Heart left ventricle (tissue), 16 donors: ENCODE data around the gene SIPA1L2. TPM values are rescaled to one million over a fixed set of nuclear protein-coding genes. Genes with fewer than 3 reads are reported as not detected.
"Not testable (repeated sequence)": the region's sequence is repeated elsewhere in the genome, so short reads cannot be mapped to it uniquely, and the experiment has no call there.

Source experiments
- ATAC-seq, 4 donors: fragments of 200-7000 bp; cut with Tn5 transposase; one replicate each; pipeline ENCODE4 v1.9.1; 2020 to 2022; ENCODE audit warnings: moderate library complexity in 4 of 4, mild to moderate bottlenecking in 3 of 4, moderate number of reproducible peaks in 1 of 4
- DNase-seq, 5 donors: peaks; one replicate each; pipeline ENCODE4 v3.0.0-alpha.2; 2020
- H3K27ac ChIP-seq, 12 donors: fragments of 200-600 bp; sonication (generic) in 4 of 12; one replicate each; pipeline versions ENCODE4 v1.5.0 to v1.8.0; 2016 to 2022; ENCODE audit warnings: mild to moderate bottlenecking in 2 of 12
- H3K27me3 ChIP-seq, 9 donors: fragments of 200-600 bp; sonication (generic) in 2 of 9; one replicate each; pipeline versions ENCODE4 v1.5.1 to v1.8.0; 2016 to 2022; ENCODE audit warnings: mild to moderate bottlenecking in 3 of 9
- H3K36me3 ChIP-seq, 9 donors: fragments of 200-600 bp; sonication (generic) in 2 of 9; one replicate each; pipeline versions ENCODE4 v1.5.0 to v1.8.0; 2018 to 2022; ENCODE audit warnings: mild to moderate bottlenecking in 2 of 9
- H3K4me1 ChIP-seq, 12 donors: fragments of 200-600 bp; sonication (generic) in 4 of 12; one replicate each; pipeline versions ENCODE4 v1.5.0 to v1.8.0; 2016 to 2022; ENCODE audit warnings: mild to moderate bottlenecking in 3 of 12
- H3K4me3 ChIP-seq, 12 donors: fragments of 200-600 bp; sonication (generic) in 4 of 12; one replicate each; pipeline versions ENCODE4 v1.5.0 to v1.8.0; 2017 to 2022; ENCODE audit warnings: mild to moderate bottlenecking in 9 of 12, moderate library complexity in 4 of 12
- H3K9me3 ChIP-seq, 12 donors: fragments of 200-600 bp; sonication (generic) in 4 of 12; one replicate each; pipeline versions ENCODE4 v1.5.0 to v1.8.0; 2016 to 2022; ENCODE audit warnings: mild to moderate bottlenecking in 1 of 12
- CTCF ChIP-seq, 12 donors: fragments of 200-600 bp; sonication (generic) in 4 of 12; IDR thresholded peaks; one replicate each; pipeline versions ENCODE4 v1.5.0 to v1.8.0; 2018 to 2022; ENCODE audit warnings: antibody characterized with exemption in 12 of 12, mild to moderate bottlenecking in 5 of 12
- POLR2A ChIP-seq, 2 donors: fragments of 450-650 bp; IDR thresholded peaks; one replicate each; pipeline ENCODE4 v1.6.1; 2017; ENCODE audit warnings: antibody characterized with exemption in 2 of 2, mild to moderate bottlenecking in 2 of 2, moderate library complexity in 2 of 2
- WGBS, 4 donors: extraction: QIAGEN DNeasy Blood & Tissue Kit in 2 of 4; methylation state at CpG; one replicate each; pipeline versions ENCODE4 v1.1.5 to v1.1.7; 2013 to 2018; 5-methylcytosine and 5-hydroxymethylcytosine counted together
- intact Hi-C, 10 donors: fragments of 100-400 bp; cut with DNase I; formaldehyde crosslinking; loops; one replicate each; pipeline versions ENCODE4 v1.11.1 to v1.14.2; 2022
- polyA plus RNA-seq, 2 donors: library from polyadenylated mRNA; stranded (reverse); fragments of 200-250 nt; gene quantifications; one replicate each; pipeline ENCODE4 v1.2.3, GENCODE V29; 2013
- total RNA-seq, 9 donors: library from RNA; depleted of rRNA in 2 of 9; stranded (reverse); fragments of >200 nt in 2 of 9; fragmentation: NEBNext Ultra II Directional in 3 of 9; extraction: Animal tissue kit (Norgen Biotek cat#: 25700) in 3 of 9; gene quantifications; one replicate each; pipeline versions ENCODE4 v1.1.0 to v1.2.4, GENCODE V29; 2016 to 2023
- donor health status: ischemic (EF 13 %, LVEDD 7.1; RV severe dilation, severe dysfunction).
- donor health status: healthy with polysubstance abuse.
- donor health status: DM: no; HTN: yes; CAD: no.
- donor health status: DM: no; HTN: no; CAD: no.
- donor health status: ischemic (EF 25% LVEDD 6.9; RV normal size, moderate dysfunction).
- donor health status: ischemic (EF 25% LVEDD 5.7; RV mildly dilated, moderate dysfunction).
- donor health status: healthy.
- donor health status: DM: yes; HTN: yes; CAD: no.
- donor health status: ischemic (EF 35%, LVEDD 5.7; RV mildly dilated, moderate dysfunction).
- donor health status: nonischemic (EF 11% LVEDD 7.7; RV severe dilation, severe dysfunction).
- donor health status: DM: yes; HTN: yes; CAD: no.
- donor health status: PGD.
- donor health status: ischemic (EF 29% LVEDD 5.4; RV normal size, mild dysfunction).
- donor health status: nonischemic (EF 23%, LVEDD 6.1; RV moderate dilation, normal function).

Gene SIPA1L2
- total and polyA plus RNA-seq, 11 donors: 18.1 to 148 (median 102) TPM

- no peak for TF ChIP-seq CTCF (IDR thresholded peaks at IDR 0.05)
- no peak for TF ChIP-seq POLR2A (IDR thresholded peaks at IDR 0.05)
- ATAC-seq (no peak), DNase-seq (no peak)
- no peak overlapping the region for H3K27ac ChIP-seq
- peaks cover 0 to 87% (median 54%) of the 10 kb centered on the region in 12 donors for H3K4me1 ChIP-seq
- H3K4me3 ChIP-seq: no peak overlapping the region
- no peaks in the 10 kb centered on the region for H3K36me3 ChIP-seq
- no peaks in the 10 kb centered on the region for H3K9me3 ChIP-seq
- intact Hi-C loops: no loop called here
- H3K27me3 ChIP-seq: no peaks in the 10 kb centered on the region
- WGBS, 4 donors: 86 to 92% (median 88%) methylated on average over 4 of the region's 4 CpGs
These were observed 14.6 kb downstream of the SIPA1L2 start for GRCh38 chr1:232615306-232615800.

DNA sequence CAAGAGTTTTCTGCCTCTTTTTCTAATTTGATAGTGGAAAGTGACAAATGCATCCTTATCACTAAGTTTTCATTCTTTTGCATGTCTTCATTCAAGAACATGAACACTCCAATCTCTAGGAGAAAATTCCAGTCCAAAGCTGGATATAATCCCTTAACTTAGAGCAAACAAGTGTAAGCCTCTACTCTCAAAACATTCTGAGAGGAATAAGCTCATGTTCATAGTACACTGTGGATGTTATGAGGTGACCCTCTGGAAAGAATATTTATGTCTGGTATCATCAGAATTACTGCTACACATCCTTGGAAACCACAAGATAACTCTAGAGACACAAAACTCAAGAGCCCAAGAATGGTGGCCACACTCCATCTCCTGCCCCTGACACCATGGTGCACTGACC lies 15.1 kb downstream of the SIPA1L2 start:
- ATAC-seq: no peak
- H3K36me3 ChIP-seq: no peaks in the 10 kb centered on the region
- H3K4me3 ChIP-seq: no peak overlapping the region
- no peak for TF ChIP-seq CTCF (IDR thresholded peaks at IDR 0.05)
- peaks cover 0 to 87% (median 52%) of the 10 kb centered on the region in 12 donors for H3K4me1 ChIP-seq
- no peak for DNase-seq
- intact Hi-C loops: no loop called here
- no peaks in the 10 kb centered on the region for H3K27me3 ChIP-seq
- no peak overlapping the region for H3K27ac ChIP-seq
- no peaks in the 10 kb centered on the region for H3K9me3 ChIP-seq

DNA sequence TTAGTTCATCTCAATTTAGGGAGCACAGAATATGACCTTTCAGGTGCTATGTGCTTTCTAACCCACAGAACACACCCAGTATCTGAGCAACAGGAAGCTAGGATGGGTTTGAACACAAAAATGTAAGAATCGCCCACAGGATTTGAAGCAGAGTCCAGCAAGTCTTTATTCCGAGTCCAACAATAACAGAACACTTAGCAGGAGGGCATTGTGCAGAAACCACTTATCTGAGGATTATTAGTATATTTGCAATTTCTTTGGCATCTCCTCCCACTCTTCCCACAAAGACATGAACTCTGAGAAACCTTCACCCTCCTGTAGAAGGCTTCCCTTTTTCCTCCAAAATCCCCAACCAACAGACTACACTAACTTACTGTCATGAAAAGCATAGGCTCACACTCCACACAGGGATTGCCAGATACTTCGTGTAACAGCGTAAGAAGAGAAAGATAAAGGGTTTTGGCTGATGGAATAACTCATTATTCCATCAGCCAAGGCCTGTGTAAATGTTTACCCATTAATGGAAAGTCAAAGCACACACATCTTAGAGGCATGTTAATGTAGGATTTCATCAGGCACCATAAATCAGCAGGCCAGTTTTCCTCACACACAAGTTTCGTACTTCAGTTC lies 16.1 kb downstream of the SIPA1L2 start:
- peak overlapping the region in 1 of 12 donors; percentile 35 for H3K27ac ChIP-seq
- WGBS, 4 donors: 45 to 62% (median 56%) methylated on average over 5 of the region's 5 CpGs
- no peaks in the 10 kb centered on the region for H3K36me3 ChIP-seq
- peaks cover 0 to 80% (median 44%) of the 10 kb centered on the region in 12 donors for H3K4me1 ChIP-seq
- H3K9me3 ChIP-seq: no peaks in the 10 kb centered on the region
- TF ChIP-seq CTCF (IDR thresholded peaks at IDR 0.05) (no peak), POLR2A (IDR thresholded peaks at IDR 0.05) (no peak)
- peak in 1 of 4 donors; percentile 50 for ATAC-seq
- intact Hi-C loops: no loop called here
- DNase-seq: no peak
- H3K27me3 ChIP-seq: no peaks in the 10 kb centered on the region
- no peak overlapping the region for H3K4me3 ChIP-seq

DNA sequence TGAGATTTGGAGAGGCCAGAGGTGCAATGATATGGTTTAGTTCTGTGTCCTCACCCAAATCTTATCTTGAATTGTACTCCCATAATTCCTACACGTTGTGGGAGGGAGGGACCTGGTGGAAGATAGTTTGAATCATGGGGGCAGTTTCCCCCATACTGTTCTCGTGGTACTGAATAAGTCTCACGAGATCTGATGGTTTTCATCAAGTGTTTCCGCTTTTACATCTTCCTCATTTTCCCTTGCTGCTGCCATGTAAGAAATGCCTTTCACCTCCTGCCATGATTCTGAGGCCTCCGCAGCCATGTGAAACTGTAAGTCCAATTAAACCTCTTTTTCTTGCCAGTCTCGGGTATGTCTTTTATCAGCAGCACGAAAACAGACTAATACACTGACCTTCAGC lies 17.1 kb downstream of the SIPA1L2 start:
- 69 to 80% (median 74%) methylated on average over 7 of the region's 7 CpGs for WGBS, 4 donors
- intact Hi-C loops, H3K27me3 ChIP-seq, H3K27ac ChIP-seq, H3K36me3 ChIP-seq, H3K9me3 ChIP-seq, H3K4me3 ChIP-seq, ATAC-seq, DNase-seq: not testable (repeated sequence)
- H3K4me1 ChIP-seq: peaks cover 0 to 74% (median 44%) of the 10 kb centered on the region in 12 donors

- H3K27ac ChIP-seq: peak overlapping the region in 1 of 12 donors; percentile 80
- ATAC-seq (peak in 1 of 4 donors; percentile 23), DNase-seq (no peak)
- intact Hi-C loops: no loop called here
- H3K36me3 ChIP-seq: no peaks in the 10 kb centered on the region
- no peak for TF ChIP-seq POLR2A (IDR thresholded peaks at IDR 0.05)
- TF ChIP-seq CTCF (IDR thresholded peaks at IDR 0.05): peak in 1 of 12 donors; percentile 4
- H3K27me3 ChIP-seq: no peaks in the 10 kb centered on the region
- H3K4me1 ChIP-seq: peaks cover 0 to 67% (median 38%) of the 10 kb centered on the region in 12 donors
- 94 to 97% (median 96%) methylated on average over 6 to 7 of the region's 7 CpGs for WGBS, 4 donors
- no peaks in the 10 kb centered on the region for H3K9me3 ChIP-seq
- H3K4me3 ChIP-seq: no peak overlapping the region
These were observed 18.1 kb downstream of the SIPA1L2 start for GRCh38 chr1:232611834-232612233.

- H3K9me3 ChIP-seq, intact Hi-C loops, H3K36me3 ChIP-seq, H3K27me3 ChIP-seq, H3K4me3 ChIP-seq: not testable (repeated sequence)
- DNase-seq (peak in 1 of 5 donors; percentile 39), ATAC-seq (peak in 1 of 4 donors; percentile 36)
- peaks cover 0 to 60% (median 37%) of the 10 kb centered on the region in 12 donors for H3K4me1 ChIP-seq
- H3K27ac ChIP-seq: peak overlapping the region in 7 of 12 donors; percentile 11 to 80 (median 41)
- WGBS, 4 donors: 80 to 87% (median 82%) methylated on average over 11 of the region's 11 CpGs
These were observed 18.8 kb downstream of the SIPA1L2 start for GRCh38 chr1:232610902-232611745.
